Tibial nerve (tissue), 4 donors: ENCODE measurements around the gene NEB. TPM values are rescaled to one million over a fixed set of nuclear protein-coding genes. Genes with fewer than 3 reads are reported as not detected.

ENCODE experiments used
- DNase-seq, 2 donors: peaks; one replicate each; pipeline ENCODE4 v3.0.0-alpha.2; 2019; ENCODE audit warnings: low spot score in 2 of 2
- H3K27ac ChIP-seq, 4 donors: fragments of 200-600 bp; sonication (generic) in 3 of 4; one replicate each; pipeline ENCODE4 v1.5.1; 2017 to 2019; ENCODE audit warnings: mild to moderate bottlenecking in 1 of 4
- H3K27me3 ChIP-seq, 2 donors: fragments of 200-600 bp; sonication (generic) in 1 of 2; one replicate each; pipeline versions ENCODE4 v1.5.1 to v1.6.0; 2017 to 2019
- H3K36me3 ChIP-seq, 3 donors: fragments of 200-600 bp; sonication (generic); one replicate each; pipeline ENCODE4 v1.5.1; 2018 to 2019
- H3K4me1 ChIP-seq, 4 donors: fragments of 200-600 bp; sonication (generic) in 3 of 4; one replicate each; pipeline ENCODE4 v1.5.1; 2017 to 2019
- H3K4me3 ChIP-seq, 4 donors: fragments of 200-600 bp; sonication (generic) in 3 of 4; one replicate each; pipeline ENCODE4 v1.5.1; 2017 to 2019; ENCODE audit warnings: mild to moderate bottlenecking in 1 of 4, moderate library complexity in 1 of 4
- H3K9me3 ChIP-seq, 4 donors: fragments of 200-600 bp; sonication (generic) in 3 of 4; one replicate each; pipeline ENCODE4 v1.5.1; 2017 to 2019
- CTCF ChIP-seq, 5 experiments: fragments of 200-600 bp in 3 of 5; fragments of 450-650 bp in 2 of 5; sonication (generic) in 3 of 5; IDR thresholded peaks; one replicate each; pipeline ENCODE4 v1.5.1; 2016 to 2019; ENCODE audit warnings: antibody characterized with exemption in 5 of 5, mild to moderate bottlenecking in 3 of 5, moderate library complexity in 2 of 5
- EP300 ChIP-seq, 2 donors: sonication (generic); formaldehyde crosslinking; IDR thresholded peaks; one replicate each; pipeline ENCODE4 v1.6.1; 2017; ENCODE audit warnings: antibody characterized with exemption in 2 of 2, mild to moderate bottlenecking in 1 of 2
- POLR2A ChIP-seq, 2 donors: fragments of 450-650 bp; IDR thresholded peaks; one replicate each; pipeline ENCODE4 v1.6.1; 2017; ENCODE audit warnings: antibody characterized with exemption in 2 of 2, mild to moderate bottlenecking in 2 of 2, moderate library complexity in 2 of 2
- WGBS, 2 donors: methylation state at CpG; one replicate each; pipeline ENCODE4 v1.1.5; 2018; 5-methylcytosine and 5-hydroxymethylcytosine counted together
- total RNA-seq, 4 donors: library from RNA; depleted of rRNA; stranded (reverse); fragments of >200 nt; gene quantifications; one replicate each; pipeline ENCODE4 v1.1.0, GENCODE V29; 2016

NEB gene
- total RNA-seq, 4 donors from 2014 or later = 1.2 to 2.2 (median 1.5) TPM

GRCh38 chr2:151640087-151640486 lies 94.2 kb downstream of the NEB start:
- 94% methylated on average over 9 of the region's 9 CpGs for WGBS, 2 donors
- no peak for DNase-seq
- no peak overlapping the region for H3K4me3 ChIP-seq
- H3K4me1 ChIP-seq = peaks cover 0 to 19% (median 6%) of the 10 kb centered on the region in 4 donors
- H3K27ac ChIP-seq = no peak overlapping the region
- H3K9me3 ChIP-seq = peaks cover 0 to 5% (median 0%) of the 10 kb centered on the region in 4 donors
- TF ChIP-seq CTCF (IDR thresholded peaks at IDR 0.05) (no peak), EP300 (IDR thresholded peaks at IDR 0.05) (no peak), POLR2A (IDR thresholded peaks at IDR 0.05) (no peak)
- H3K36me3 ChIP-seq = no peaks in the 10 kb centered on the region
- no peaks in the 10 kb centered on the region for H3K27me3 ChIP-seq

GRCh38 chr2:151638990-151639389 lies 95.3 kb downstream of the NEB start:
- Histone ChIP-seq H3K4me1 (peaks cover 0 to 19% (median 6%) of the 10 kb centered on the region in 4 donors), H3K4me3 (no peak overlapping the region), H3K36me3 (no peaks in the 10 kb centered on the region), H3K27ac (no peak overlapping the region), H3K27me3 (no peaks in the 10 kb centered on the region), H3K9me3 (peaks cover 0 to 12% (median 0%) of the 10 kb centered on the region in 4 donors)
- WGBS, 2 donors = 76 to 77% methylated on average over 1 of the region's 1 CpG
- no peak for DNase-seq
- TF ChIP-seq EP300 (IDR thresholded peaks at IDR 0.05) (no peak), POLR2A (IDR thresholded peaks at IDR 0.05) (no peak), CTCF (IDR thresholded peaks at IDR 0.05) (no peak)

DNA sequence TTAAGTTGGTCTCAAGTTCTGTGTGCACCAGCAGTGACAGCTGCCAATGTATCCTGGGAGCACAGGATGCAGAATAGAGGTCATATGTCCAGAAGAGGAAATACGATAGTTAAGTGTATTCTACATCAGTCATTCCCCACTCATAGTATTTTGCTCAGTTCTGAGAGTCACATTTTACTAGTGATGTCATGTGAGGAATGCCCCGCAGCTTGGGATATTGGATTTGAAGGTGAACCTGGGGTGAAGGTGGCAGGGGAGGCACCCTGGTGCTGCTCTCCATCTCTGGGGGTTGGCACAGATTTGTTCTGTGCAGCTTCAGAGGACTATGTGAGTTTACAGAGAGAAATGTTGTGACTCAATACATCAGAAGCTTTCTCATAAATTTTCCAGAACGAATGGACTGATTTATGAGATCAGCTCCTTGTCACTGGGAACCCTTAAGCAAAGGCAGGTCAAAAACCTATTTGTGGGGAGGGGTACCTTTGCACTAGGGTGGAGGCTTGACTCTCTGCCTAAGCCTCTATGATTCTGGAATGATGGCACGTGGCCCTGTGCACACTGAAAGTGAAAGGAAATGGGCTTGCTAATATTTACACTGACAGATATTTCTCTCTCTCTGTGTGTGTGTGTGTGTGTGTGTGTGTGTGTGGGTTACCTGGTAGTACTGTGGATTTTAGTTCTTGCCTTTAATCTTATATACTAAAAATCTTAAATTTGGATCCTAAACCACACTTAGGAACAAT lies 95.9 kb downstream of the NEB start:
- H3K9me3 ChIP-seq = peaks cover 0 to 12% (median 0%) of the 10 kb centered on the region in 4 donors
- 34 to 39% methylated on average over 4 of the region's 4 CpGs for WGBS, 2 donors
- H3K4me1 ChIP-seq = peaks cover 0 to 19% (median 6%) of the 10 kb centered on the region in 4 donors
- no peak for TF ChIP-seq POLR2A (IDR thresholded peaks at IDR 0.05)
- TF ChIP-seq CTCF (IDR thresholded peaks at IDR 0.05) = no peak
- TF ChIP-seq EP300 (IDR thresholded peaks at IDR 0.05) = no peak
- no peak overlapping the region for H3K27ac ChIP-seq
- no peak overlapping the region for H3K4me3 ChIP-seq
- H3K36me3 ChIP-seq = no peaks in the 10 kb centered on the region
- DNase-seq = no peak
- H3K27me3 ChIP-seq = no peaks in the 10 kb centered on the region

DNA sequence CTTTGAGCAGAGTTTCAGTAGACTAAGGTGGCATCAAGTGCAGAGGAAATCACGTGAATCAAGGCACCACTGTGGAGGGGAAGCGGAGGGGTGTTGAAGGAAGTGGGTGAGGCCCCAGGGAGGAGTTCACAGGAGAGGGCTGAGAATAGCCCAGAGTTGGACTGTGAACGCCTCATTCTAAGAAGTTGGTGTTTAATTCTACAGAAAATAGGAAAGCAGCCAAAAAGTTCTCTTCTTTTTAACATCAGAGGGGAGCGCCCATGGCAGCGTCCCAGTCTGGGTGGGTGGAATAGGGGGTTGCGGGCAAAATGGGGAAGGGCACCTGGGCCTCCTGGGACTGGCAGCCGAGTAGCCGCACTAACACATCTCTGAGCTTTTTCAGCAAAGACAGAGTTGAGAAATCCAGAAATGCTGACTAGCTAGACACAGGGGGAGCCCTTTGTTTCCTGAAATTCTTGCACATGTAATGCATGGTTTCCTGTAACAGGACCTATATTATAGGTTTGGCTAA lies 97.0 kb downstream of the NEB start:
- no peak for DNase-seq
- WGBS, 2 donors = 61 to 65% methylated on average over 8 of the region's 8 CpGs
- no peak overlapping the region for H3K4me3 ChIP-seq

More for the DNA sequence above, 97.0 kb downstream of the NEB start:
- Histone ChIP-seq H3K36me3 (no peaks in the 10 kb centered on the region), H3K27ac (peak overlapping the region in 1 of 4 donors; percentile 47), H3K4me1 (peaks cover 0 to 19% (median 6%) of the 10 kb centered on the region in 4 donors), H3K27me3 (no peaks in the 10 kb centered on the region), H3K9me3 (peaks cover 0 to 12% (median 0%) of the 10 kb centered on the region in 4 donors)
- TF ChIP-seq CTCF (IDR thresholded peaks at IDR 0.05) (no peak), EP300 (IDR thresholded peaks at IDR 0.05) (no peak), POLR2A (IDR thresholded peaks at IDR 0.05) (no peak)
